GM18519 (cell line): ENCODE measurements around the gene TAOK3.
"Not testable (repeated sequence)": the region's sequence is repeated elsewhere in the genome, so short reads cannot be mapped to it uniquely, and the experiment has no call there.

ENCODE experiments used
- ATAC-seq: cut with Tn5 transposase; IDR thresholded peaks from one replicate; pipeline ENCODE4 v1.9.1; 2021; ENCODE audit warnings: mild to moderate bottlenecking, moderate library complexity; ENCODE audit not compliant: unreplicated experiment, low FRiP score

The TAOK3 gene

DNA sequence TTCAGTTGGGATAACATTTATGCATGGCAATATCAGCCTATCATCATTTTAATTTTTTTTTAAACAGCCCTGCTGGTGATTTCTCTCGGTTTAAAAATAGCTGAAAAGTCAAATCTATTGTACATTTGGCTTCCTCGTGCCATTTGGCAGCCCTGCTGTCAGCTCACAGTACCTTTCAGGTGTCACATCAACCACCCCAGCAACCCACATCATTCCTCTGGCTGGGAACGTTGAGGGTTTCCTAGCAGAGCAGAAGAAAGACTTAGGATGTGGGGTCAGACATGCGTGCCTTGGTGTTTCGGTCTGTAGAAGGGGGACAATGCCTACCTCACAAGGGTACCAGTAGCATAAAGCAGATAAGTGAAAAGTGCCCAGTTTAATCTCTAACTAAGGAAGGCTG, 221.0 kb downstream of the TAOK3 start:
- no peak for ATAC-seq

DNA sequence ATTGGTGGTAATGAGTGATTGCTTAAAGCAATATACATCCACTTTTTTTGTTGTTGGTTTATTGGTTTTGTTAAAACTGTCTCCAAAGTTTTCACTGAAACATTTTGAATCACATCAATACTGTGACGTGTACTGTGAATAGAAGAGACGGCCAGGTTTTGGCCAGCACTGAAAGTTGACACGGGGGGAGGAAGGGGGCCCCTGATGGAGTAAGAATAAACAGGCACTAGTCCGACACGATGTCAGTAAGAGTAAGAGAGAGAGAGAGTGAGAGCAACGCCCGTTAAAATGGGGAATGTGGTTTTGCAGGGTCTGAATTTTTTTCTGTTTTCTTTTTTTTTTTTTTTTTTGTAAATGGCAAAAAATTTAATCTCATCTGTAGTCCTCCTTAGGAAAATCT, 222.1 kb downstream of the TAOK3 start:
- no peak for ATAC-seq

DNA sequence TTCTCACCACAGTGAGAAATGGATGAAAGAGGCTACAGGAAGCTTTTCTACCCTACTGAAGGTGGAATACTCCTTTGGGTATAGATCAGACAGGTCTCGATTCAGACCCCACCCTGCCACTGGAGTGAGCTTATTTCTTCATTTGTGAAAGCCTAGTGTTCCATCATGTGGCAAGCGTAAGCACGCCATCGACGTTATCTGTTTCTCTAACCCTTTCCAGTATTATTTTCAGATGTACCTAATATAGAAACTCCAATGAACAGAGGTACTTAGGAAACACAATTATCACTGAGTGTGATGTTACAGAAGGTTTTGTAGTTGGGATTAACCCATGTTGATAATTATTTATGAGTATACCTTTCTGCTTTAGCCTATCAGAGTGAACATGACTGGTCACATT, 224.4 kb downstream of the TAOK3 start:
- no peak for ATAC-seq

DNA sequence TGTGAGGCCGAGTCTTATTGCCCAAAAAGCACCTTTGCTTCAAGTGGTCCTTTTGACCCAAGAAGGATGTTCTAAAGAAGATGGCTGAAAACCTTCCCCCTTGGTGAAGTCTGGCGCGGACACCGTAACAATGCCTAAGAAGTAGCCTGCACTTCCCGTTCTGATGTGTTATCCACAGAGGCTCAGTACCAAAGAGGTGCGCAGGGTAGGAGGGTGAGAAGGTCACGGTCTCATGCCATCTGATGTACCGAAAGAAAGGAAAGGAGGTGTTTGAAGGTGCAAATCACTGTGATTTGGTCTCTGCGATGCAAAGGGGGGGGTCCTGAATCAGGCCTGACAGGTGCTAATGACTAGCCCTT, 226.9 kb downstream of the TAOK3 start:
- no peak for ATAC-seq

DNA sequence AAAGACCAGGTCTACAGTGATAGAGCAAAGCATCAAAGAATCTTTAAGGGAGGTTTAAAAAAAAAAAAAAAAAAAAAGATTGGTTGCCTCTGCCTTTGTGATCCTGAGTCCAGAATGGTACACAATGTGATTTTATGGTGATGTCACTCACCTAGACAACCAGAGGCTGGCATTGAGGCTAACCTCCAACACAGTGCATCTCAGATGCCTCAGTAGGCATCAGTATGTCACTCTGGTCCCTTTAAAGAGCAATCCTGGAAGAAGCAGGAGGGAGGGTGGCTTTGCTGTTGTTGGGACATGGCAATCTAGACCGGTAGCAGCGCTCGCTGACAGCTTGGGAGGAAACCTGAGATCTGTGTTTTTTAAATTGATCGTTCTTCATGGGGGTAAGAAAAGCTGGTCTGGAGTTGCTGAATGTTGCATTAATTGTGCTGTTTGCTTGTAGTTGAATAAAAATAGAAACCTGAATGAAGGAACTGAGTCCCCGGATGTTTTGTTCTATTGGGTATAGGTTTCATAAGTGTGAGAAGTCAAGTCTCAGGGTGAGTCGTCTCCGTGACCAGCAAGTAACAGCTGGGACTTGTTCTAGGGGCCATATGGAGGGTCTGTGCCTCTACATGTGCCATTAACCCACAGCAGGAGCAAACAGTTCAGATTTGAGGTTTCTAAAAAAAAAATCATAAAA, 227.5 kb downstream of the TAOK3 start:
- ATAC-seq = no peak

DNA sequence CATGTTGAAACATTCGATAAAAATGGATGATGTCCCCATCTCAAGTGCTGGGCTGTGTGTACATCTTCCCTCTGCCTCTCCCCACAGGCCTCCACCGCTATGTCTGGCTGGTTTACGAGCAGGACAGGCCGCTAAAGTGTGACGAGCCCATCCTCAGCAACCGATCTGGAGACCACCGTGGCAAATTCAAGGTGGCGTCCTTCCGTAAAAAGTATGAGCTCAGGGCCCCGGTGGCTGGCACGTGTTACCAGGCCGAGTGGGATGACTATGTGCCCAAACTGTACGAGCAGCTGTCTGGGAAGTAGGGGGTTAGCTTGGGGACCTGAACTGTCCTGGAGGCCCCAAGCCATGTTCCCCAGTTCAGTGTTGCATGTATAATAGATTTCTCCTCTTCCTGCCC, 228.2 kb downstream of the TAOK3 start:
- no peak for ATAC-seq

DNA sequence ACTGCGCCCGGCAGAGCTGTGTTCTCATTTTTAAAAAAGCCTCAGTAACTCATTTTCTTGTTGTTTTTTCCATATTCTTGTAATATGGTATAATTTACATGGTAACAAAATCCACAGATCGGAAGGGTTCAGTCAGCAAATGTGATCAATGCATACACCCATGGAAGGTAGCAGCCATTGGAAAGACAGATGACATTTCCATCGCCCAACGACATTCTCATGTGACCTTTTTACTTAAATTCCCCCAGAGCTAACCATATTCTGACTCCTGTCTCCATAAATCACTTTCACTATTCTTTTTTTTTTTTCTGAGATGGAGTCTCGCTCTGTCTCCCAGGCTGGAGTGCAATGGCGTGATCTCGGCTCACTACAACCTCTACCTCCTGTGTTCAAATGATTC, 231.9 kb downstream of the TAOK3 start:
- ATAC-seq = no peak

DNA sequence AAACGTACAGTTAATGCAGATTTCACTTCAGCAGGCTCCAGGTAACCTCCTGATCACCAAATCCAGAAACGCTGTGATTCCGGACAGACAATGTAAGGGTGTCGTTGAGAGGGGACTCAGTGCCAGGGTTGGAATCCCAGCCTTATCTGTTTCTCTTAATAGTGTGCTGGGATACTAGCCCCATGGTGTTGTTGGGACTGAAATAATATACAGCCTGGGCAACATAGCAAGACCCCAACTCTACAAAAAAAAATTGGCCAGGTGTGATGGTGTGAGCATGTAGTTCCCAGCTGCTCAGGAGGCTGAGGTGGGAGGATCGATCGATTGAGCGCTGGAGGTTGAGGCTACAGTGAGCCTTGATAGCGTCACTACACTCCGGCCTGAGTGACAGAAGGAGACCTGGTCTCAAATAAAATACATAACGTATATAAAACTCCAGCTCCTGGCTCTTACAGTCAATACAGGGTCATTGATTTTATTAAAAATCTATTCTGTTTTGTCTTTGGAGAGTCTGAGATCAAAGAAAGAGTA, 235.5 kb downstream of the TAOK3 start:
- no peak for ATAC-seq

DNA sequence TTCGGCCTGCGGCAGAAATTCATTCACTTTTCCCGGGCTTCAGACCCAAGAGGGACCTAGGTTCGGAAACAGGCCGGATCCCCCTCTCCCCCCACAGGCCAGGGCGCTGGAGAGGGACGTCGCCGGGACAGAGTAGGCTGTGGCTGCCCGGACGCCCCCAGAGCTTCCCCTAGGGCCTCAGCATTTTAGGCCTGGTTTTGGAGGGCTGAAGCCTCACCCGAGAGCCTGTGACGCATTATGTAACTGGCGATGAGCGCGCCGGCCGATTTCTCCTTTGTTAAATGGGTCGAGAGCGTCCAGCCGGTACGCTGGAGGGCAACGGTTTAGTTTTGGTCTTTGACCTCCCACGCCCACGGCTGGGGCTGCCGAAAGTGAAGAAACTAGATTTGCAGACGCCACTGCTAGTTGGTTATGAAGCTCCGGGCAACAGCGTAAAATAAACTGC, 236.1 kb downstream of the TAOK3 start:
- ATAC-seq = no peak

DNA sequence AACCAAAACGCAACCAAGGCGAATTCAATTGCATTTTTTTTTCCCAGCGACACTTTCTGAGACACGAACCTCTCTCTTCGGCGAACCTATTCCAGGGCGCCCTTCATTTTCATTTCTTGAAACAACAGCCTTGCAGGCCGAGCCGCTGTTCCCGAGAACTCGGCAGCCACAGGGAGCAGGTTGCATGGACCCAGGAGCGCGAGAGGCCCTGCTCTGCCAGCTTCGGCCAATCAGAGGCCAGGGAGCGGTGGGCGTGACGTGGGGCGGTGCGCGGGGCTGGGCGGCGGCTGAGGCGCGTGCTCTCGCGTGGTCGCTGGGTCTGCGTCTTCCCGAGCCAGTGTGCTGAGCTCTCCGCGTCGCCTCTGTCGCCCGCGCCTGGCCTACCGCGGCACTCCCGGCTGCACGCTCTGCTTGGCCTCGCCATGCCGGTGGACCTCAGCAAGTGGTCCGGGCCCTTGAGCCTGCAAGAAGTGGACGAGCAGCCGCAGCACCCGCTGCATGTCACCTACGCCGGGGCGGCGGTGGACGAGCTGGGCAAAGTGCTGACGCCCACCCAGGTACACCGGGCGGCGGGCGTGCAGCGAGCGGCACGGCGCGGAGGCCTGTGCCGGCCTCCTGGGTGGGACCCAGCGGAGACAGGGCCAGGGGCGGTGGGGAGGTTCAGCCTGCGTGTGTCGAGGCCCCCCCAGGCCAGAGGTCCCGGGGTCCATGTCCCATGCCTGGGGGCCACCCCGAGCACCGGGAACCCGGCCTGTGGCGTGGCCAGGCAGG, 236.7 kb downstream of the TAOK3 start, which contains the start of gene PEBP1:
PEBP1 (plus strand) TSS at position 337 of the 771 bp plus-strand sequence; CDS start at position 423, 86 bp downstream.
- peak; percentile 80 for ATAC-seq

DNA sequence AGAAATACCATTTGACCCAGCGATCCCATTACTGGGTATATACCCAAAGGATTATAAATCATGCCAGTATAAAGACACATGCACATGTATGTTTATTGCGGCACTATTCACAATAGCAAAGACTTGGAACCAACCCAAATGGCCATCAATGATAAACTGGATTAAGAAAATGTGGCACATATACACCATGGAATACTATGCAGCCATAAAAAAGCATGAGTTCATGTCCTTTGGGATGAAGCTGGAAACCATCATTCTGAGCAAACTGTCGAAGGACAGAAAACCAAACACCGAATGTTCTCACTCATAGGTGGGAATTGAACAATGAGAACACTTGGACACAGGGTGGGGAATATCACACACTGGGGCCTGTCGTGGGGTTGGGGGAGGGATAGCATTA, 243.3 kb downstream of the TAOK3 start:
- ATAC-seq = not testable (repeated sequence)

DNA sequence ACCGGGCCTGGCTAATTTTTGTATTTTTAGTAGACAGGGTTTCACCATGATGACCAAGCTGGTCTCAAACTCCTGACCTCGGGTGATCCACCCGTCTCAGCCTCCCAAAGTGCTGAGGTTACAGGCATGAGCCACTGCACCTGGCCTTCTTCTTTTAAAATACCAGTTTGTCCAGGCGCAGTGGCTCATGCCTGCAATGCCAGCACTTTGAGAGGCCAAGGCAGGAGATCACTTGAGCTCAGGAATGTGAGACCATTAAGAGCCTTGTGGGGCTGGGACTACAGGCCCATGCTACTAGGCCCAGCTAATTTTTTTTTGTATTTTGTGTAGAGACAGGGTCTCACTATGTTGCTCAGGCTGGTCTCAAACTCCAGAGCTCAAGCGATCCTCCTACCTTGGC, 244.8 kb downstream of the TAOK3 start:
- ATAC-seq = no peak

DNA sequence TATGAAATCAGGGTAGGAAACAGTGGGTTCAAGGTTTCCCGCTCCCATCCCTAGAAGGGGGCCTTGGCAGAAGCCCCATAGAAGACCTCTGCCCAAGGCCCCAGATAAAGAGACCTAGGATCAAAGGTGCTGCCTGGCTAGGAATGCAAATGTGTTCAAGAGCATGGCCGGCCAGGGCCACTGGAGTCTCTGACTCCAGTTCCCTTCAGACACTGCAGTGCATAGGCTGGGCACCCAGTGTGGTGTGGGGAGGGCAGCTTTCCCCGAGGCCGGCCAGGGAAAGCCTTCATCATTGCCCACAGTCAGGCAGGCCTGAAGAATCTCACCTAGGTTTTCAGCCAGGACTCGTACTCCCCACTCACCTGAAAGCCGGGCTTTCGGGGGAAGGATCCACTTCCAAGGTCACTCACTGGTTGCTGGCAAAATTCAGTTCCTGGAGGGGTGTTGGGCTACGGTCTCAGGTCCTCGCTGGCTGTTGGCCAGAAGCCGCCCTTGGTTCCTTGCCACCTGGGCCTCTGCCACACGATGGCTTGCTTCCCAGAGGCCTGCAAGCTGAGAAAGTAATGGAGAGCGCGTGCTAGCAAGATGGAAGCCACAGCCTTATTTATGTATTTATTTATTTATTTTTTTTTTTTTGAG, 246.5 kb downstream of the TAOK3 start:
- ATAC-seq = no peak

DNA sequence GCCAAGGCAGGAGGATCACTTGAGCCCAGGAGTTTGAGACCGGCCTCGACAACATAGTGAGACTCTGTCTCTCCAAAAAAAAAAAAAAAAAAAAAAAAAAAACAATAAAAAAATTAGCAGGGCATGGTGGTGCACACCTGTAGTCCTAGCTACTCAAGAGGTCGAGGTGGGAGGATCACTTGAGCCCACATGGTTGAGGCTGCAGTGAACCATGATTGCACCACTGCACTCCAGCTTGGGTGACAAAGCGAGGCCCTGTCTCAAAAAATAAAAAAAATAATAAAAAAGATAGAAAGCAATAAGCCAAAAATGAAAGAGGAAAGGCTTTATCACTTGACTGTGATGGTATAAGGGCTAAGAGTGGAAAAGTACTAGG, 247.0 kb downstream of the TAOK3 start:
- ATAC-seq = no peak

DNA sequence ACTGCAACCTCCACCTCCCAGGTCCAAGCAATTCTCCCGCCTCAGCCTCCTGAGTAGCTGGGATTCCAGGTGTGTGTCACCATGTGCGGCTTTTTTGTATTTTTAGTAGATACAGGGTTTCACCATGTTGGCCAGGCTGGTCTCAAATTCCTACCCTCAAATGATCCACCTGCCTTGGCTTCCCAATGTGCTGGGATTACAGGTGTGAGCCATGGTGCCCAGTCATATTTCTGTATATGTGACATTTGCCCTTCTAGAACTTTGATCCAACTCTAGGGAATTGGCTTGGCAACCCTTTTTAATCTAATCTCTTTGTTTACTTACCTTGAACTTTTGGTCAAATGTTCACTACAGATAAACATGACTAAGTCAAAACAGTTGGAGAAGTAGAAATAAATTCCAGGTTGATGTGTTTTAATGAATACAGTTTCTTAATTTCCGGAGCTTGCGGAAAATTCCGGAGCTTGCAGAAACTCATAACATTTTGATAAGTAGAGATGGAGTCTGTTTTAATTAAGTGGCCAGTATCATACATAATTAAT, 248.3 kb downstream of the TAOK3 start:
- ATAC-seq = no peak

DNA sequence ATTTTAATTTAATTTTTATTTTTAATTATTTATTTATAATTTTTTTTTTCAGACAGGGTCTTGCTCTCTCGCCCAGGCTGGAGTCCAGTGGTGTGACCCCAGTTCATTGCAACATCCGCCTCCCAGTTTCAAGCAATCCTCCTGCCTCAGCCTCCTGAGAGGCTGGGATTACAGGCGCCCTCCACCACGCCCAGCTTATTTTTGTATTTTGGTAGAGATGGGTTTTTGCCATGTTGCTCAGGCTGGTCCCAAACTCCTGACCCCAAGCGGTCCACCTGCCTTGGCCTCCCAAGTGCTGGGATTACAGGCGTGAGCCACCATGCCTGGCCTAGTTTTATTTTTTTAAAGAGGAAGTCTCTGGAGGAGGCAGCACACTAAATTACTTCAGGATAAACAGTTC, 250.4 kb downstream of the TAOK3 start:
- no peak for ATAC-seq

DNA sequence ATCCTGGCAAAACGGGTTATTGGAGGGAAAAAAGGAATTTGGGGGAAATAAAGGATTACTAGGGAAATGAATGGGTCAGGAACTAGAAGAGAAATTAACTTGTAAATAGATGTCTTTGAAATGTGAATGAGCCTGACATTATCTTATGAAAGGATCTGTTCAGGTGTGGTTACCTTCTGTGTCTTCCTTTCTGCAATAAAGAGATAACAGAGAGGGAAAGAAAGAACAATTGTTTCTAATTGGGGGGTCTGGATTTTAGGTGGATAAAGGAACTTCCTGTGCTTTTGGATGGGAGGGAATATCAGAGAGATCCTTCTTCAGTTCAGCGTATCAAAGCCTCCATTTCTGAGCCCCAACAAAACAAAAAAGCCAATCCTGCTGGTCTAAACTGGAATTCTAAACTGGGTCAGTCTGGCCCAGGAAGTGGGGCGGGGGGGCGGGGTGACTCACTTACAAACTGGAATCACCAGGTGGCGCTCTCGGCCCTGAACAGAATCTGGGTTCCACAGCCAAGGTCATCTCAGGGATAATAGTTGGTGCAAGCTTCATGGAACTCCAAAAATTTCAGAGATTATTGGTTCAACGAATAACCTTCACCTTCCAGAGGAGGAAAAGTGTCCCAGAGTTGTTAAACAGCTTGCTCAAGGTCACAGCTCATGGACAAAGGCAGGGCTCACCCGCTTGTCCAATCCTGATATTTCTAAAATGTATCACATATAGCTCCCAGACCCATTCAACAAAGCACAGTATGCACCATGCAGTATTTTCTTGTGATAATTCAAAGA, 251.9 kb downstream of the TAOK3 start:
- no peak for ATAC-seq

DNA sequence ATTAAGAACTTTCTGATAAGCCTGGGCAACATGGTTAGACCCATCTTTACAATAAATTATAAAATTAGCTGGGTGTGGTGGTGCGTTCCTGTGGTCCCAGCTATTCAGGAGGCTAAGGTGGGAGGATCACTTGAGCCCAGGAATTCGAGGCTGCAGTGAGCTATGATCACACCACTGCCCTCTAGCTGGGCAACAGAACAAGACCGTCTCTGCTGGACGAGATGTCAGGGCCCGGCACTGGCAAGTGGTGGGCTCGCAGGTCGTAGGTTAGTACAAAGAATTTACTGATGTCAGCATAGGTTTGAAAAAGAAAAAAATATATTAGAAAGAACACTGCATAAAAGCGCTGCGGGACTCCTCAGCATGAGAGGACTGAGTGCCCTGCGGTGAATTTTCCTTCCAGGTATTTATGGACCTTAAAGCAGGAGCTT, 253.2 kb downstream of the TAOK3 start:
- ATAC-seq = no peak

DNA sequence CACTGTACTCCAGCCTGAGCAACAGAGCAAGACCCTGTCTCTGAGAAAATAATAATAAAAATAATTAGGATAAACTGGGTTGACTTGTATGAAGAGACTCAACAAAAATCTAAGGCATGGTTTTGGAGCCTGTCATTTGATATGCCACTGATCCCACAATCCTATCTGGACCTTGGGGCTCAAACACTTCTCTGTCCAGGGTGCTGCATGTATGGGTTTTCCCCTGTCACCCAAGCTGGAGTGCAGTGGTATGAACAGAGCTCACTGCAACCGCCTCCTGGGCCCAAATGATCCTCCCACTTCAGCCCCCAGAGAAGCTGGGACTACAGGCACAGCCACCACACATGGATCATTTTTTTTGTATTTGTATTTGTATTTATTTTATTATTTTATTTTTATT, 263.6 kb downstream of the TAOK3 start:
- no peak for ATAC-seq

DNA sequence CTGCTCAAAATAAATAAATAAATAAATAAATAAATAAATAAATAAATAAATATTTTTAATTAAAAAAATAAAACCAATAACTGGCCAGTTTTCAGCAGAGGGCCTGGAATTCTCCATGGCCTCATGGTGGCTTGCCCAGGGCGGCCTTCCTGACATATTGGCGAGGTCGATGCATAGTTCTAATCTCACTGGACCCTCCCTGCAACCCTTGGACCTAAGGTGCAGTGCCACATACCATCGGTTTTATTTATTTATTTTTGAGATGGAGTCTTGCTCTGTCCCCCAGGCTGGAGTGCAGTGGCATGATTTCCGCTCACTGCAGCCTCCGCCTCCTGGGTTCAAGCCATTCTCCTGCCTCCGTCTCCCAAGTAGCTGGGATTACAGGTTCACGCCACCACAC, 265.0 kb downstream of the TAOK3 start:
- ATAC-seq = no peak
